ENCODE results near the gene FAM83G. TPM values are rescaled to one million over a fixed set of nuclear protein-coding genes. Genes with fewer than 3 reads are reported as not detected.

The FAM83G gene
- polyA plus RNA-seq, 1 of the 3 experiments (the other 2 are of a cell fraction): 6.5 TPM

- Histone ChIP-seq H3K9ac (no peak overlapping the region), H2AFZ (ENCODE audit: low read depth) (no peak overlapping the region), H3K9me3 (no peaks in the 10 kb centered on the region), H3F3A (replicated peaks; ENCODE audit: insufficient read depth) (no peaks in the 10 kb centered on the region), H3K9me2 (no peaks in the 10 kb centered on the region), H3K27ac (ENCODE audit: low read depth in 2 of 2, low read length in 1 of 2) (no peak overlapping the region), H3K79me2 (ENCODE audit: insufficient read depth) (no peaks in the 10 kb centered on the region), H3K4me3 (ENCODE audit: low read depth in 2 of 2, low read length in 1 of 2) (no peak overlapping the region), H3K4me1 (ENCODE audit: control insufficient read depth in 1 of 2, insufficient read depth in 2 of 2, low read depth in 1 of 2, low read length in 1 of 2) (peaks cover 0 to 4% of the 10 kb centered on the region in 2 experiments; a peak in 1 of 4 replicates), H3K4me2 (no peak overlapping the region), H3K27me3 (ENCODE audit: insufficient read depth) (no peaks in the 10 kb centered on the region; the same call in 1 of the 2 replicates), H4K20me1 (ENCODE audit: insufficient read depth) (no peaks in the 10 kb centered on the region), H3K36me3 (replicated peaks in 1 of 2; ENCODE audit: control insufficient read depth in 1 of 2, insufficient read depth in 2 of 2, low read length in 1 of 2) (no peaks in the 10 kb centered on the region)
- ChIA-PET CTCF (interaction anchor here (0.6 kb wide), 1 partner anchor 58 kb away, joined by 3 read pairs; no protein-coding TSS in a partner anchor), POLR2A (no interaction called here)
- TF ChIP-seq GATA2 (CRISPR knock-in tag; IDR thresholded peaks at IDR 0.05): no peak
- TF ChIP-seq MEF2A (IDR thresholded peaks at IDR 0.05; ENCODE audit: borderline replicate concordance, low read depth): no peak
- TF ChIP-seq NFIC (IDR thresholded peaks at IDR 0.05; ENCODE audit: borderline replicate concordance): no peak
- no peak for TF ChIP-seq EZH2phosphoT487 (IDR thresholded peaks at IDR 0.05; ENCODE audit: borderline replicate concordance, low read depth)
- TF ChIP-seq SIN3A (IDR thresholded peaks at IDR 0.05; ENCODE audit: borderline replicate concordance, low read depth, low read length): no peak
- TF ChIP-seq RXRA (IDR thresholded peaks at IDR 0.05; ENCODE audit: borderline replicate concordance, low read depth): no peak
- no peak for TF ChIP-seq REST (IDR thresholded peaks at IDR 0.05; ENCODE audit: low read depth, low read length)
- TF ChIP-seq EP300 (IDR thresholded peaks at IDR 0.05; ENCODE audit: borderline replicate concordance in 1 of 2, low read depth in 1 of 2, low read length in 1 of 2): no peak
- TF ChIP-seq GABPA (IDR thresholded peaks at IDR 0.05; ENCODE audit: low read depth): no peak
- no peak for TF ChIP-seq IRF3 (IDR thresholded peaks at IDR 0.05; ENCODE audit: low read depth, low read length)
- TF ChIP-seq YY1 (IDR thresholded peaks at IDR 0.05; ENCODE audit: low read depth): no peak
- TF ChIP-seq FOXJ3 (CRISPR knock-in tag; IDR thresholded peaks at IDR 0.05): no peak
- TF ChIP-seq CTCF (IDR thresholded peaks at IDR 0.05): no peak
- no peak for TF ChIP-seq RFX5 (IDR thresholded peaks at IDR 0.05; ENCODE audit: low read length)
- TF ChIP-seq PBX3 (IDR thresholded peaks at IDR 0.05): no peak
- TF ChIP-seq NRF1 (IDR thresholded peaks at IDR 0.05; ENCODE audit: low read depth, low read length): no peak
- 93% methylated on average over 14 of the region's 14 CpGs for WGBS (ENCODE audit: low lambda C conversion rate)
- no peak for DNase-seq
Observed at GRCh38 chr17:18953231-18953728, 51.3 kb downstream of the FAM83G start.

Measured in SK-N-SH (cell line).